H1 (cell line): ENCODE measurements around the gene PTBP3. TPM values are rescaled to one million over a fixed set of nuclear protein-coding genes. Genes with fewer than 3 reads are reported as not detected.
A peak's percentile ranks its signal among the peaks of the same experiment; 100 is the strongest.

Experiments
- CTCF ChIA-PET: fragments of 300-600 bp; sonication (Branson Sonifier 250); formaldehyde crosslinking; loops from one replicate; lab custom pipeline; 2021; ENCODE audit not compliant: partially characterized antibody; lab: Charles Lee
- POLR2A ChIA-PET: fragments of 300-600 bp; sonication (Branson Sonifier 250); formaldehyde crosslinking; loops from one replicate; lab custom pipeline; 2021; ENCODE audit warnings: inconsistent platforms; ENCODE audit not compliant: partially characterized antibody; lab: Charles Lee
- DNase-seq, 2 experiments: peaks; one replicate each; pipeline versions ENCODE4 v3.0.0 to v3.0.0-alpha.2; 2010 to 2022; ENCODE audit warnings: low spot score in 2 of 2, low read depth in 1 of 2, mixed read lengths in 1 of 2
- FAIRE-seq: peaks from 2 replicates; lab custom pipeline; 2011; peaks lifted over from hg19 to GRCh38; lab: Jason Lieb, UNC
- H2AFZ ChIP-seq: 2 replicates; pipeline ENCODE4 v1.8.1; 2012; ENCODE audit warnings: low read length, inconsistent platforms
- H2AK5ac ChIP-seq: 2 replicates; pipeline ENCODE4 v1.6.1; 2013; ENCODE audit warnings: low read depth, low read length
- H2BK120ac ChIP-seq: replicated peaks from 2 replicates; pipeline ENCODE3; 2013; ENCODE audit warnings: low read depth, low read length, inconsistent platforms
- H2BK12ac ChIP-seq: 2 replicates; pipeline ENCODE4 v1.6.1; 2013; ENCODE audit warnings: low read depth, low read length
- H2BK15ac ChIP-seq: 2 replicates; pipeline ENCODE4 v1.6.1; 2013; ENCODE audit warnings: low read length
- H2BK20ac ChIP-seq: 2 replicates; pipeline ENCODE4 v1.6.1; 2013; ENCODE audit warnings: low read length
- H2BK5ac ChIP-seq: 2 replicates; pipeline ENCODE4 v1.6.1; 2013; ENCODE audit warnings: low read depth, low read length
- H3K14ac ChIP-seq: 2 replicates; pipeline ENCODE4 v1.6.1; 2013; ENCODE audit warnings: inconsistent platforms; ENCODE audit not compliant: insufficient read length
- H3K18ac ChIP-seq: 2 replicates; pipeline ENCODE4 v1.6.1; 2013; ENCODE audit warnings: low read length; ENCODE audit errors: extremely low read depth
- H3K23ac ChIP-seq: 2 replicates; pipeline ENCODE4 v1.6.1; 2013; ENCODE audit warnings: inconsistent platforms; ENCODE audit not compliant: insufficient read length
- H3K23me2 ChIP-seq: 2 replicates; pipeline ENCODE4 v1.6.1; 2013; ENCODE audit warnings: low read depth, low read length
- H3K27ac ChIP-seq: 2 replicates; pipeline ENCODE4 v1.6.1; 2011; ENCODE audit warnings: low read depth, low read length, inconsistent platforms
- H3K27me3 ChIP-seq, 4 experiments: replicated peaks in 1 of 4; 1 replicate in 1 of 4; 2 replicates in 3 of 4; pipeline versions ENCODE4 v1.6.1 to v1.8.1; 2011 to 2013; ENCODE audit warnings: low read length in 3 of 4, mild to moderate bottlenecking in 3 of 4, inconsistent platforms in 2 of 4, mixed read lengths in 2 of 4, moderate library complexity in 1 of 4; ENCODE audit not compliant: control insufficient read depth in 3 of 4, insufficient read depth in 3 of 4; ENCODE audit errors: extremely low read depth in 1 of 4
- H3K36me3 ChIP-seq, 4 experiments: 2 replicates each; pipeline versions ENCODE4 v1.6.1 to v1.8.1; 2011 to 2013; ENCODE audit warnings: mild to moderate bottlenecking in 4 of 4, low read length in 3 of 4, moderate library complexity in 2 of 4, control low read depth in 1 of 4, inconsistent platforms in 1 of 4; ENCODE audit not compliant: insufficient read depth in 4 of 4, control insufficient read depth in 2 of 4
- H3K4ac ChIP-seq: replicated peaks from 2 replicates; pipeline ENCODE3; 2013; ENCODE audit warnings: low read length, low read depth, mixed read lengths, inconsistent platforms; ENCODE audit not compliant: insufficient read length
- H3K4me1 ChIP-seq, 4 experiments: replicated peaks in 1 of 4; 1 replicate in 1 of 4; 2 replicates in 3 of 4; pipeline versions ENCODE4 v1.6.1 to v1.8.1; 2011 to 2013; ENCODE audit warnings: low read length in 3 of 4, inconsistent platforms in 2 of 4, mixed read lengths in 1 of 4; ENCODE audit not compliant: insufficient read depth in 4 of 4, control insufficient read depth in 3 of 4
- H3K4me2 ChIP-seq, 2 experiments: 2 replicates each; pipeline versions ENCODE4 v1.6.1 to v1.8.1; 2011 to 2013; ENCODE audit warnings: low read depth in 2 of 2, low read length in 2 of 2, control low read depth in 1 of 2, inconsistent platforms in 1 of 2, mild to moderate bottlenecking in 1 of 2; ENCODE audit not compliant: insufficient read depth in 1 of 2
- H3K4me3 ChIP-seq, 4 experiments: fragments of 200-600, 300-600 bp in 1 of 4; sonication (generic), shearing (Covaris generic), sonication (Bioruptor Twin) in 1 of 4; 2 replicates each; pipeline versions ENCODE4 v1.5.1 to v1.8.1; 2011 to 2016; ENCODE audit warnings: low read length in 4 of 4, low read depth in 3 of 4, control low read depth in 2 of 4, inconsistent platforms in 2 of 4, mild to moderate bottlenecking in 2 of 4, mixed read lengths in 1 of 4, moderate library complexity in 1 of 4; ENCODE audit not compliant: insufficient read depth in 2 of 4; ENCODE audit errors: extremely low read depth in 1 of 4
- H3K56ac ChIP-seq: replicated peaks from 2 replicates; pipeline ENCODE3; 2013; ENCODE audit warnings: low read depth, mild to moderate bottlenecking, mixed read lengths, low read length, inconsistent platforms; ENCODE audit not compliant: insufficient read length
- H3K79me1 ChIP-seq: 2 replicates; pipeline ENCODE4 v1.6.1; 2013; ENCODE audit warnings: low read depth, low read length, control low read depth
- H3K79me2 ChIP-seq, 2 experiments: 2 replicates each; pipeline versions ENCODE4 v1.6.1 to v1.8.1; 2012 to 2013; ENCODE audit warnings: low read length in 2 of 2, mild to moderate bottlenecking in 2 of 2, inconsistent platforms in 1 of 2; ENCODE audit not compliant: insufficient read depth in 2 of 2, control insufficient read depth in 1 of 2
- H3K9ac ChIP-seq, 4 experiments: replicated peaks in 1 of 4; 1 replicate in 1 of 4; 2 replicates in 3 of 4; pipeline versions ENCODE4 v1.6.1 to v1.8.1; 2011 to 2013; ENCODE audit warnings: low read depth in 3 of 4, low read length in 3 of 4, control low read depth in 2 of 4, mild to moderate bottlenecking in 2 of 4, moderate library complexity in 2 of 4, inconsistent platforms in 1 of 4; ENCODE audit errors: extremely low read depth in 1 of 4
- H3K9me3 ChIP-seq, 2 experiments: 2 replicates each; pipeline versions ENCODE4 v1.6.1 to v1.8.1; 2012 to 2013; ENCODE audit warnings: mild to moderate bottlenecking in 2 of 2, moderate library complexity in 2 of 2, control low read depth in 1 of 2, inconsistent platforms in 1 of 2, low read depth in 1 of 2, low read length in 1 of 2, mixed read lengths in 1 of 2; ENCODE audit not compliant: insufficient read depth in 2 of 2
- H4K20me1 ChIP-seq, 2 experiments: replicated peaks in 1 of 2; 2 replicates each; pipeline versions ENCODE3 to v1.8.1; 2011 to 2013; ENCODE audit warnings: inconsistent platforms in 2 of 2, low read length in 2 of 2, mild to moderate bottlenecking in 1 of 2; ENCODE audit not compliant: insufficient read depth in 2 of 2, control insufficient read depth in 1 of 2
- H4K5ac ChIP-seq: 2 replicates; pipeline ENCODE4 v1.6.1; 2013; ENCODE audit warnings: low read length, low read depth, mixed read lengths, inconsistent platforms; ENCODE audit not compliant: insufficient read length
- H4K8ac ChIP-seq: 2 replicates; pipeline ENCODE4 v1.8.0; 2013; ENCODE audit warnings: mild to moderate bottlenecking, moderate library complexity, low read length, inconsistent platforms; ENCODE audit not compliant: insufficient read depth; ENCODE audit errors: extremely low read depth
- H4K91ac ChIP-seq: replicated peaks from 2 replicates; pipeline ENCODE3; 2013; ENCODE audit warnings: low read length, mixed read lengths, inconsistent platforms; ENCODE audit not compliant: insufficient read length
- ASH2L ChIP-seq: fragments of 200-600, 300-600 bp; sonication (generic); IDR thresholded peaks from one replicate; pipeline ENCODE4 v1.7.1; 2017; ENCODE audit warnings: low read length
- CHD1 ChIP-seq: IDR thresholded peaks from 2 replicates; pipeline ENCODE4 v1.6.1; 2012; ENCODE audit warnings: low read depth, low read length, improper control_type of control experiment
- CHD2 ChIP-seq: IDR thresholded peaks from 2 replicates; pipeline ENCODE4 v1.6.1; 2012; ENCODE audit warnings: low read length, improper control_type of control experiment
- FOSL1 ChIP-seq: IDR thresholded peaks from 2 replicates; pipeline ENCODE4 v1.6.1; 2011; ENCODE audit warnings: mild to moderate bottlenecking, low read depth, low read length, moderate library complexity; ENCODE audit not compliant: insufficient read depth
- JUN ChIP-seq: IDR thresholded peaks from 2 replicates; pipeline ENCODE4 v1.6.1; 2011; ENCODE audit warnings: low read depth, mild to moderate bottlenecking, improper control_type of control experiment, low read length
- KDM5A ChIP-seq: fragments of 200-600 bp; IDR thresholded peaks from 2 replicates; pipeline ENCODE4 v1.7.1; 2012; ENCODE audit warnings: mild to moderate bottlenecking, low read length, inconsistent platforms, mixed read lengths
- WGBS, 2 experiments: shearing (Covaris generic) in 1 of 2; methylation state at CpG; one replicate each; pipeline versions ENCODE4 v1.1.6 to v1.1.7; 2013 to 2015; ENCODE audit warnings: low lambda C conversion rate in 2 of 2, mixed read lengths in 2 of 2, inconsistent platforms in 1 of 2, low coverage in 1 of 2, missing lambda C conversion rate in 1 of 2; ENCODE audit not compliant: insufficient replicate concordance in 2 of 2, insufficient coverage in 1 of 2, insufficient read length in 1 of 2; ENCODE audit errors: extremely low coverage in 1 of 2, missing lambda C conversion rate in 1 of 2; 5-methylcytosine and 5-hydroxymethylcytosine counted together
- polyA plus RNA-seq, 7 experiments: library from polyadenylated mRNA; depleted of rRNA in 3 of 7; stranded (reverse) in 5 of 7; unstranded in 2 of 7; fragments of >200 nt in 5 of 7; fragments of 200-250 nt in 2 of 7; gene quantifications; 1 replicate in 5 of 7; 2 replicates in 1 of 7; 4 replicates in 1 of 7; pipeline versions ENCODE4 v1.2.1 to v1.2.3, GENCODE V29; 2011 to 2013; ENCODE audit warnings: missing spikeins in 2 of 7, mixed read lengths in 2 of 7
- total RNA-seq: library from RNA; stranded (reverse); fragmentation: NEBNext Ultra II Directional; extraction: Animal tissue kit (Norgen Biotek cat#: 25700); gene quantifications from 2 replicates; pipeline ENCODE4 v1.2.1, GENCODE V29; 2021
- TF ChIP-seq, protein P1 (sequence below), 3 experiments: IDR thresholded peaks; 1 replicate in 2 of 3; 2 replicates in 1 of 3; pipeline versions ENCODE4 v1.5.1 to v1.6.1; 2011; ENCODE audit warnings: low read length in 3 of 3, mild to moderate bottlenecking in 3 of 3, inconsistent platforms in 2 of 3, low read depth in 1 of 3, moderate library complexity in 1 of 3; ENCODE audit not compliant: insufficient read depth in 1 of 3; ENCODE audit errors: control extremely low read depth in 1 of 3

The PTBP3 gene
- total and polyA plus RNA-seq, 2 of the 8 experiments (the other 6 are each of a cell fraction or from before 2014, with no cell fraction given), result 51.0 to 124 TPM

DNA sequence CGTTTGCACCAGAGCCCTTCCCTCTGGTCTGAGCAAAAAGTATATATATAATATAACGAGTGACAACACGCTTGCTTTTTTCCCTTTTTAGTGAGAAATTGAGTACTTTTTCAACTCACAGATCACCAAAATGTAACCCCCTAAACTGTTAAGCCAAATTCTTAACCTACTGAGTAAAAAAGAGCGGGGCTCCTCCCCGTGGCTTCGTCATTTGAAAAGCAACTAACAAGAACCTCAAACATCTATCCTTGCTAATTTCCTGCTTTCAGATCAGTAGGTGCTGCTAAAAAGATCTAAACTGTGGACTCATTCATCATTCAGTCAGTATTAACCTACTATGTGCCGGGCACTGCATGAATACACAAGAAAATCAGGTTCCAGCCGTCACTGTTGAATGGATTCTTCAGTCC is 1.0 kb upstream of the PTBP3 start:
- Histone ChIP-seq H3K27me3 (no peaks in the 10 kb centered on the region), H2AK5ac (no peak overlapping the region), H4K91ac (no peak overlapping the region), H3K4ac (no peak overlapping the region), H3K36me3 (no peaks in the 10 kb centered on the region), H4K20me1 (peaks cover 0 to 1% of the 10 kb centered on the region in 2 experiments), H3K4me2 (peak overlapping the region; percentile 44 to 87), H3K9me3 (no peaks in the 10 kb centered on the region), H3K79me2 (peaks cover 5 to 31% of the 10 kb centered on the region in 2 experiments; a peak in 3 of 4 replicates), H3K9ac (peak overlapping the region in 1 of 4 experiments; percentile 45; a peak in 1 of 7 replicates), H2AFZ (peak overlapping the region; percentile 19; the same call in 1 of the 2 replicates), H3K4me1 (peaks cover 0 to 6% (median 0%) of the 10 kb centered on the region in 4 experiments; a peak in 3 of 7 replicates), H2BK5ac (no peak overlapping the region), H3K23me2 (peaks cover 2% of the 10 kb centered on the region; the same call in 1 of the 2 replicates), H3K4me3 (peak overlapping the region; percentile 46 to 74 (median 58); a peak in 5 of 8 replicates), H3K23ac (no peak overlapping the region), H2BK120ac (no peak overlapping the region), H3K79me1 (no peaks in the 10 kb centered on the region), H2BK15ac (no peak overlapping the region), H4K5ac (no peak overlapping the region), H2BK12ac (no peak overlapping the region), H3K18ac (no peak overlapping the region), H3K27ac (no peak overlapping the region), H3K56ac (no peak overlapping the region), H2BK20ac (no peak overlapping the region), H3K14ac (no peak overlapping the region), H4K8ac (no peak overlapping the region)
- no peak for DNase-seq
- CTCF ChIA-PET, result interaction anchor here (1.0 to 2.8 kb wide), 8 partner anchors 11 to 378 kb away, joined by 3 to 11 read pairs (median 4); no protein-coding TSS in a partner anchor
- 31% methylated on average over 8 of the region's 8 CpGs; no CpG with 5 or more reads in 1 of the 2 experiments for WGBS, 2 experiments
- POLR2A ChIA-PET, result no interaction called here
- no peak for FAIRE-seq
- TF ChIP-seq ASH2L, result no peak
- no peak for TF ChIP-seq CHD1
- TF ChIP-seq CHD2, result no peak
- TF ChIP-seq JUN, result no peak
- no peak for TF ChIP-seq KDM5A
- no peak for TF ChIP-seq FOSL1
- TF ChIP-seq, protein P1, sequence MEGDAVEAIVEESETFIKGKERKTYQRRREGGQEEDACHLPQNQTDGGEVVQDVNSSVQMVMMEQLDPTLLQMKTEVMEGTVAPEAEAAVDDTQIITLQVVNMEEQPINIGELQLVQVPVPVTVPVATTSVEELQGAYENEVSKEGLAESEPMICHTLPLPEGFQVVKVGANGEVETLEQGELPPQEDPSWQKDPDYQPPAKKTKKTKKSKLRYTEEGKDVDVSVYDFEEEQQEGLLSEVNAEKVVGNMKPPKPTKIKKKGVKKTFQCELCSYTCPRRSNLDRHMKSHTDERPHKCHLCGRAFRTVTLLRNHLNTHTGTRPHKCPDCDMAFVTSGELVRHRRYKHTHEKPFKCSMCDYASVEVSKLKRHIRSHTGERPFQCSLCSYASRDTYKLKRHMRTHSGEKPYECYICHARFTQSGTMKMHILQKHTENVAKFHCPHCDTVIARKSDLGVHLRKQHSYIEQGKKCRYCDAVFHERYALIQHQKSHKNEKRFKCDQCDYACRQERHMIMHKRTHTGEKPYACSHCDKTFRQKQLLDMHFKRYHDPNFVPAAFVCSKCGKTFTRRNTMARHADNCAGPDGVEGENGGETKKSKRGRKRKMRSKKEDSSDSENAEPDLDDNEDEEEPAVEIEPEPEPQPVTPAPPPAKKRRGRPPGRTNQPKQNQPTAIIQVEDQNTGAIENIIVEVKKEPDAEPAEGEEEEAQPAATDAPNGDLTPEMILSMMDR (IDR thresholded peaks at IDR 0.05; ENCODE audit: control extremely low read depth in 1 of 3, insufficient read depth in 1 of 3, low read depth in 1 of 3, low read length in 3 of 3), result no peak
